Right lobe of liver (tissue), 4 donors: Measurements from ENCODE around the gene ABCG5.

ENCODE experiments used
- POLR2A ChIP-seq: fragments of 450-650 bp; IDR thresholded peaks from one replicate; pipeline ENCODE4 v1.6.1; 2017; ENCODE audit warnings: antibody characterized with exemption, mild to moderate bottlenecking
- TF ChIP-seq, protein P1 (sequence below), 4 donors: fragments of 200-600 bp in 3 of 4; fragments of 450-650 bp in 1 of 4; IDR thresholded peaks; one replicate each; pipeline versions ENCODE4 v1.5.1 to v1.8.0; 2016 to 2022; ENCODE audit warnings: antibody characterized with exemption in 4 of 4, mild to moderate bottlenecking in 2 of 4
- donor health status: DM: no; HTN: no; CAD: no.
- donor health status: DM: no; HTN: no; CAD: no.
- donor health status: DM: no; HTN: yes; CAD: no.

DNA sequence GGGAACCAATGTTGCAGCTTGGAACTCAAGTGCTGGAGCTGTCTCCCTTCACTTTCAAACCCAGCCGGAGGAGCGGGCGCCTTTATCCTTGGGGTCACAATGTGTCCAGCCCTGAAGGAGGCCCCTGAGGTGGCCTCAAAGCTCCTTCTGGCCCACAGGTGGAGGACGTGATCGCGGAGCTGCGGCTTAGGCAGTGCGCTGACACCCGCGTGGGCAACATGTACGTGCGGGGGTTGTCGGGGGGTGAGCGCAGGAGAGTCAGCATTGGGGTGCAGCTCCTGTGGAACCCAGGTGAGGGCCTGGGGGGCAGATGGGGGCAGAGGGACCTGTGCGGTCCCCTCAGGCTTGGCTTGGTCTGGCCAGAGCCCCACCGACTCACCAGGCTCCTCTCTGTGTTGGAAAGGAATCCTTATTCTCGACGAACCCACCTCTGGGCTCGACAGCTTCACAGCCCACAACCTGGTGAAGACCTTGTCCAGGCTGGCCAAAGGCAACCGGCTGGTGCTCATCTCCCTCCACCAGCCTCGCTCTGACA is 13.6 kb upstream of the ABCG5 start:
- no peak for TF ChIP-seq POLR2A
- TF ChIP-seq, protein P1, sequence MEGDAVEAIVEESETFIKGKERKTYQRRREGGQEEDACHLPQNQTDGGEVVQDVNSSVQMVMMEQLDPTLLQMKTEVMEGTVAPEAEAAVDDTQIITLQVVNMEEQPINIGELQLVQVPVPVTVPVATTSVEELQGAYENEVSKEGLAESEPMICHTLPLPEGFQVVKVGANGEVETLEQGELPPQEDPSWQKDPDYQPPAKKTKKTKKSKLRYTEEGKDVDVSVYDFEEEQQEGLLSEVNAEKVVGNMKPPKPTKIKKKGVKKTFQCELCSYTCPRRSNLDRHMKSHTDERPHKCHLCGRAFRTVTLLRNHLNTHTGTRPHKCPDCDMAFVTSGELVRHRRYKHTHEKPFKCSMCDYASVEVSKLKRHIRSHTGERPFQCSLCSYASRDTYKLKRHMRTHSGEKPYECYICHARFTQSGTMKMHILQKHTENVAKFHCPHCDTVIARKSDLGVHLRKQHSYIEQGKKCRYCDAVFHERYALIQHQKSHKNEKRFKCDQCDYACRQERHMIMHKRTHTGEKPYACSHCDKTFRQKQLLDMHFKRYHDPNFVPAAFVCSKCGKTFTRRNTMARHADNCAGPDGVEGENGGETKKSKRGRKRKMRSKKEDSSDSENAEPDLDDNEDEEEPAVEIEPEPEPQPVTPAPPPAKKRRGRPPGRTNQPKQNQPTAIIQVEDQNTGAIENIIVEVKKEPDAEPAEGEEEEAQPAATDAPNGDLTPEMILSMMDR (IDR thresholded peaks at IDR 0.05), result no peak
